ENCODE measurements around the gene FBXL16.

GRCh38 chr16:727291-727977, 21.8 kb upstream of the FBXL16 start:
- TF ChIP-seq ZNF746 (CRISPR knock-in tag; IDR thresholded peaks at IDR 0.05) (no peak), SRF (IDR thresholded peaks at IDR 0.05; ENCODE audit: low read depth, low read length) (no peak), EZH2 (conservative IDR thresholded peaks at IDR 0.05; ENCODE audit: low read depth, low read length) (no peak), TCF7L2 (IDR thresholded peaks at IDR 0.05; ENCODE audit: low read depth, low read length) (no peak), SNRNP70 (IDR thresholded peaks at IDR 0.05; ENCODE audit: low read depth, low read length) (no peak), ZNF292 (CRISPR knock-in tag; IDR thresholded peaks at IDR 0.05; ENCODE audit: borderline replicate concordance, low read depth) (no peak), HCFC1 (IDR thresholded peaks at IDR 0.05; ENCODE audit: low read depth, low read length) (no peak), GABPB1 (CRISPR knock-in tag; IDR thresholded peaks at IDR 0.05) (peak; percentile 61; the same call in 1 of the 2 replicates), ZNF44 (CRISPR knock-in tag; IDR thresholded peaks at IDR 0.05) (no peak)
